ENCODE results near the gene CXorf58. TPM values are rescaled to one million over a fixed set of nuclear protein-coding genes. Genes with fewer than 3 reads are reported as not detected.

CXorf58 gene
- total and polyA plus RNA-seq, 2 of the 8 experiments (the other 6 are each of a cell fraction or from before 2014, with no cell fraction given) = 0.05 TPM; not detected in 1

DNA sequence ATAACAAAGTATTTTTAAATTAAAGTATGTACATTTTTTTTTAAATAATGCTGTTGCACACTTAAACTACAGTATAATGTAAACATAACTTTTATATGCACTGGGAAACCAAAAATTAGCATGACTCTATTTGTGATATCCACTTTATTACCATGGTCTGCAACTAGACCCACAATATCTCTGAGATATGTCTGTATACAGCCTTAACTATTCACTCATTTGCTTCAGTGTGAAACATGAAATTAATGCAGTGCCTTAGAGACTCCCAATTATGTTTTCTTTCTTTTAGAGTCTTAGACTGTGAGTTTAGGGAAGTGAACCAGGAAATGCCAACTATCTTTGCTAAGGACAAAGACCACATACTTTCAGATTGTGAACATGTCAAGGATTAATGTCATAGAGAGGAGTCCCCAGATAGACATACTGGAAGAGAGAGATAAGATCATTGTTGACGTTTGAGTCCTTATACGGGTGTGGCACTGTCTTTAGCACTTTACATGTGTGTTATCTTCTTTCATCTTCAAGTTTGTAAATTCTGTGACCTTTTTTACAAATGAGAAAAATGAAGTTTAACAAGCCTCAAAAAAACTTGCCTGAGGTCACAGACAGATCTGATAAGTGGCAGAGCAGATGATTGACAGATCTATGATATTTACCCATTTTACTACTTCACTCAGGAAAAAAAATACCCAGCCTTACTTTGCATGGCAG lies 23.2 kb downstream of the CXorf58 start:
- H3K9ac ChIP-seq (replicated peaks in 1 of 4; ENCODE audit: extremely low read depth in 1 of 4, low read depth in 3 of 4, low read length in 3 of 4) = no peak overlapping the region
- H3K18ac ChIP-seq (ENCODE audit: extremely low read depth, low read length) = no peak overlapping the region
- ChIA-PET CTCF (ENCODE audit: partially characterized antibody) (interaction anchor here (1.0 kb wide), 1 partner anchor 22 kb away, joined by 4 read pairs; no protein-coding TSS in a partner anchor), POLR2A (ENCODE audit: partially characterized antibody) (no interaction called here)
- no peak overlapping the region for H3K4ac ChIP-seq (replicated peaks; ENCODE audit: insufficient read length, low read depth, low read length)
- no peak overlapping the region for H4K8ac ChIP-seq (ENCODE audit: extremely low read depth, insufficient read depth, low read length)
- no peaks in the 10 kb centered on the region for H3K36me3 ChIP-seq (ENCODE audit: control insufficient read depth in 2 of 4, insufficient read depth in 4 of 4, low read length in 3 of 4)
- H3K9me3 ChIP-seq (ENCODE audit: insufficient read depth in 2 of 2, low read depth in 1 of 2, low read length in 1 of 2) = no peaks in the 10 kb centered on the region
- H4K91ac ChIP-seq (replicated peaks; ENCODE audit: insufficient read length, low read length) = no peak overlapping the region
- no peak for DNase-seq (ENCODE audit: low read depth in 1 of 2, low spot score in 2 of 2)
- no peak overlapping the region for H3K14ac ChIP-seq (ENCODE audit: insufficient read length)
- H4K5ac ChIP-seq (ENCODE audit: insufficient read length, low read depth, low read length) = no peak overlapping the region
- H3K4me1 ChIP-seq (replicated peaks in 1 of 4; ENCODE audit: control insufficient read depth in 3 of 4, insufficient read depth in 4 of 4, low read length in 3 of 4) = no peaks in the 10 kb centered on the region
- no peak overlapping the region for H2BK120ac ChIP-seq (replicated peaks; ENCODE audit: low read depth, low read length)
- H2BK20ac ChIP-seq (ENCODE audit: low read length) = no peak overlapping the region
- no peaks in the 10 kb centered on the region for H3K27me3 ChIP-seq (replicated peaks in 1 of 4; ENCODE audit: control insufficient read depth in 3 of 4, extremely low read depth in 1 of 4, insufficient read depth in 3 of 4, low read length in 3 of 4)
- no peak for FAIRE-seq
- H3K27ac ChIP-seq (ENCODE audit: low read depth, low read length) = no peak overlapping the region
- H4K20me1 ChIP-seq (replicated peaks in 1 of 2; ENCODE audit: control insufficient read depth in 1 of 2, insufficient read depth in 2 of 2, low read length in 2 of 2) = no peaks in the 10 kb centered on the region
- H3K23me2 ChIP-seq (ENCODE audit: low read depth, low read length) = no peaks in the 10 kb centered on the region; the same call in 1 of the 2 replicates
- 86% methylated on average over 2 of the region's 2 CpGs; no CpG with 5 or more reads in 1 of the 2 experiments for WGBS, 2 experiments (ENCODE audit: extremely low coverage in 1 of 2, insufficient coverage in 1 of 2, insufficient read length in 1 of 2, insufficient replicate concordance in 2 of 2, low coverage in 1 of 2, low lambda C conversion rate in 2 of 2, missing lambda C conversion rate in 1 of 2)
- no peaks in the 10 kb centered on the region for H3K79me1 ChIP-seq (ENCODE audit: low read depth, low read length)
- H3K23ac ChIP-seq (ENCODE audit: insufficient read length) = no peak overlapping the region
- H3K79me2 ChIP-seq (ENCODE audit: control insufficient read depth in 1 of 2, insufficient read depth in 2 of 2, low read length in 2 of 2) = no peaks in the 10 kb centered on the region
- no peak overlapping the region for H2BK12ac ChIP-seq (ENCODE audit: low read depth, low read length)
- H2BK15ac ChIP-seq (ENCODE audit: low read length) = no peak overlapping the region
- H3K4me3 ChIP-seq (ENCODE audit: extremely low read depth in 1 of 4, insufficient read depth in 2 of 4, low read depth in 3 of 4, low read length in 4 of 4) = no peak overlapping the region
- H3K56ac ChIP-seq (replicated peaks; ENCODE audit: insufficient read length, low read depth, low read length) = no peak overlapping the region
- H2AK5ac ChIP-seq (ENCODE audit: low read depth, low read length) = no peak overlapping the region
- H3K4me2 ChIP-seq (ENCODE audit: insufficient read depth in 1 of 2, low read depth in 2 of 2, low read length in 2 of 2) = no peak overlapping the region
- no peak overlapping the region for H2BK5ac ChIP-seq (ENCODE audit: low read depth, low read length)
- H2AFZ ChIP-seq (ENCODE audit: low read length) = no peak overlapping the region
- TF ChIP-seq HDAC6 (IDR thresholded peaks at IDR 0.05; ENCODE audit: low read depth, low read length) = no peak
- no peak for TF ChIP-seq SIX5 (IDR thresholded peaks at IDR 0.05; ENCODE audit: low read depth, low read length)
- TF ChIP-seq E2F6 (IDR thresholded peaks at IDR 0.05) = no peak
- no peak for TF ChIP-seq MAX (IDR thresholded peaks at IDR 0.05)
- no peak for TF ChIP-seq POLR2AphosphoS5 (IDR thresholded peaks at IDR 0.05; ENCODE audit: low read depth, low read length)
- no peak for TF ChIP-seq CEBPB (IDR thresholded peaks at IDR 0.05; ENCODE audit: low read depth, low read length)
- no peak for TF ChIP-seq RAD21 (IDR thresholded peaks at IDR 0.05 in 1 of 2, conservative IDR thresholded peaks at IDR 0.05 in 1 of 2; ENCODE audit: low read depth in 2 of 2, low read length in 2 of 2)
- TF ChIP-seq RBBP5 (IDR thresholded peaks at IDR 0.05; ENCODE audit: borderline replicate concordance, low read depth, low read length) = no peak
- TF ChIP-seq SP1 (IDR thresholded peaks at IDR 0.05; ENCODE audit: low read depth, low read length) = no peak
- TF ChIP-seq SP4 (IDR thresholded peaks at IDR 0.05; ENCODE audit: low read length) = no peak
- TF ChIP-seq ATF2 (IDR thresholded peaks at IDR 0.05; ENCODE audit: low read length) = no peak
